Psoas muscle (tissue), 8 donors: ENCODE data around the gene ARSA. TPM values are rescaled to one million over a fixed set of nuclear protein-coding genes. Genes with fewer than 3 reads are reported as not detected.

Experiments used
- ATAC-seq, 4 donors: fragments of 200-7000 bp; cut with Tn5 transposase; one replicate each; pipeline ENCODE4 v1.9.1; 2020; ENCODE audit warnings: moderate library complexity in 3 of 4, mild to moderate bottlenecking in 2 of 4
- DNase-seq, 2 donors: peaks; one replicate each; pipeline ENCODE4 v3.0.0-alpha.2; 2020
- H3K27ac ChIP-seq: fragments of 200-600 bp; one replicate; pipeline ENCODE4 v1.8.0; 2022
- H3K27me3 ChIP-seq, 3 donors: fragments of 200-600 bp in 1 of 3; one replicate each; pipeline versions ENCODE4 v1.6.1 to v1.8.0; 2013 to 2022; ENCODE audit warnings: low read length in 2 of 3, mild to moderate bottlenecking in 2 of 3, moderate library complexity in 1 of 3; ENCODE audit not compliant: insufficient read depth in 3 of 3
- H3K36me3 ChIP-seq, 2 donors: fragments of 200-600 bp in 1 of 2; one replicate each; pipeline versions ENCODE4 v1.6.1 to v1.8.0; 2013 to 2022; ENCODE audit warnings: low read depth in 1 of 2, mild to moderate bottlenecking in 1 of 2, moderate library complexity in 1 of 2; ENCODE audit not compliant: insufficient read depth in 1 of 2
- H3K4me1 ChIP-seq: fragments of 200-600 bp; one replicate; pipeline ENCODE4 v1.8.0; 2022
- H3K4me3 ChIP-seq: fragments of 200-600 bp; one replicate; pipeline ENCODE4 v1.8.0; 2022; ENCODE audit warnings: mild to moderate bottlenecking
- H3K9me3 ChIP-seq: fragments of 200-600 bp; one replicate; pipeline ENCODE4 v1.8.0; 2022
- CTCF ChIP-seq: fragments of 200-600 bp; IDR thresholded peaks from one replicate; pipeline ENCODE4 v1.8.0; 2022; ENCODE audit warnings: antibody characterized with exemption
- WGBS, 3 donors: extraction: QIAGEN DNeasy Blood & Tissue Kit; methylation state at CpG; one replicate each; pipeline versions ENCODE4 v1.1.6 to v1.1.7; 2013; 5-methylcytosine and 5-hydroxymethylcytosine counted together
- intact Hi-C, 2 donors: fragments of 100-400 bp; cut with DNase I; formaldehyde crosslinking; loops; one replicate each; pipeline versions ENCODE4 v1.11.0 to v1.14.2; 2022
- polyA plus RNA-seq, 3 donors: library from polyadenylated mRNA; stranded (reverse); fragments of 200-250 nt; gene quantifications; one replicate each; pipeline ENCODE4 v1.2.3, GENCODE V29; 2013
- total RNA-seq, 4 donors: library from RNA; stranded (reverse); fragmentation: NEBNext Ultra II Directional in 2 of 4; extraction: Animal tissue kit (Norgen Biotek cat#: 25700) in 2 of 4; gene quantifications; one replicate each; pipeline versions ENCODE4 v1.2.1 to v1.2.4, GENCODE V29; 2021 to 2023
- donor health status: healthy with polysubstance abuse.
- donor health status: DM: no; HTN: no; CAD: no; lungs with moderate emphysema.
- donor health status: Bipolar disorder and iron deficiency.
- donor health status: healthy.
- donor health status: DM: yes; HTN: yes; CAD: no.
- donor health status: DM: no; HTN: no; CAD: no.
- donor health status: DM: no; HTN: no; CAD: no.
- donor health status: DM: yes; HTN: yes; CAD: no.

Gene ARSA
- total and polyA plus RNA-seq, 7 donors = 8.3 to 13.6 (median 9.8) TPM

GRCh38 chr22:50582493-50583293, 45.3 kb downstream of the ARSA start, which contains the start of gene CHKB:
Gene CHKB (minus strand): TSS chr22:50582849. CDS start chr22:50582781, 68 bp downstream.
- H3K27ac ChIP-seq = peak within 1 kb of the TSS; percentile 100
- ATAC-seq = peak; percentile 90 to 95 (median 94)
- H3K4me1 ChIP-seq = peaks cover 31% of the 10 kb centered on the region
- H3K4me3 ChIP-seq = peak within 1 kb of the TSS; percentile 94
- intact Hi-C loops = loop anchor here in 1 of 2 donors (5.0 kb wide), 1 partner anchor 40 kb away; no protein-coding TSS in a partner anchor
- H3K9me3 ChIP-seq = no peaks in the 10 kb centered on the region
- DNase-seq = peak; percentile 99 to 100
- no peaks in the 10 kb centered on the region for H3K27me3 ChIP-seq
- H3K36me3 ChIP-seq = peaks cover 0 to 15% of the 10 kb centered on the region in 2 donors
- no peak for TF ChIP-seq CTCF
- 0 to 1% (median 0%) methylated on average over 59 to 96 of the region's 96 CpGs for WGBS, 3 donors

- H3K27ac ChIP-seq = peak overlapping the region; percentile 100
- WGBS, 3 donors = 5 to 12% (median 9%) methylated on average over 23 to 39 of the region's 39 CpGs
- intact Hi-C loops = loop anchor here in 1 of 2 donors (5.0 kb wide), 1 partner anchor 40 kb away; no protein-coding TSS in a partner anchor
- ATAC-seq (no peak), DNase-seq (no peak)
- TF ChIP-seq CTCF = no peak
- peaks cover 36% of the 10 kb centered on the region for H3K4me1 ChIP-seq
- H3K9me3 ChIP-seq = no peaks in the 10 kb centered on the region
- H3K27me3 ChIP-seq = no peaks in the 10 kb centered on the region
- peak overlapping the region; percentile 94 for H3K4me3 ChIP-seq
- peaks cover 0 to 20% of the 10 kb centered on the region in 2 donors for H3K36me3 ChIP-seq
Measured at GRCh38 chr22:50581950-50582492, 45.9 kb downstream of the ARSA start.

GRCh38 chr22:50581031-50581949, 46.7 kb downstream of the ARSA start:
- Histone ChIP-seq H3K9me3 (no peaks in the 10 kb centered on the region), H3K36me3 (peaks cover 0 to 23% of the 10 kb centered on the region in 2 donors), H3K27me3 (no peaks in the 10 kb centered on the region), H3K4me1 (peaks cover 37% of the 10 kb centered on the region), H3K27ac (peak overlapping the region; percentile 100), H3K4me3 (peak overlapping the region; percentile 94)
- no peak for ATAC-seq
- 84 to 90% (median 85%) methylated on average over 22 of the region's 22 CpGs for WGBS, 3 donors
- no peak for TF ChIP-seq CTCF
- DNase-seq = no peak
- intact Hi-C loops = loop anchor here in 1 of 2 donors (5.0 kb wide), 1 partner anchor 41 kb away; no protein-coding TSS in a partner anchor

- H3K4me1 ChIP-seq = peaks cover 37% of the 10 kb centered on the region
- H3K36me3 ChIP-seq = peaks cover 0 to 32% of the 10 kb centered on the region in 2 donors
- no peaks in the 10 kb centered on the region for H3K9me3 ChIP-seq
- peak overlapping the region; percentile 89 for H3K27ac ChIP-seq
- no peak for DNase-seq
- WGBS, 3 donors = 91 to 98% (median 96%) methylated on average over 4 of the region's 4 CpGs
- TF ChIP-seq CTCF = no peak
- no peaks in the 10 kb centered on the region for H3K27me3 ChIP-seq
- H3K4me3 ChIP-seq = no peak overlapping the region
- no peak for ATAC-seq
- intact Hi-C loops = loop anchor here (5.0 kb wide), 2 partner anchors 43 to 72 kb away; partner anchors contain the start of genes LMF2 (in 2 of the 2) and NCAPH2 (in 2 of the 2)
Measured at GRCh38 chr22:50579752-50580151, 48.2 kb downstream of the ARSA start.
